NCI-H82 treated with DMSO at 0.1 percent for 48 hours (cell line): ENCODE measurements around the gene RIMKLB.
"Not testable (repeated sequence)": the region's sequence is repeated elsewhere in the genome, so short reads cannot be mapped to it uniquely, and the experiment has no call there.

Source experiments
- DNase-seq: peaks from one replicate; lab custom pipeline; 2025; ENCODE audit not compliant: unreplicated experiment; lab: John Stamatoyannopoulos, UW

RIMKLB gene

GRCh38 chr12:8771072-8771471, 73.3 kb downstream of the RIMKLB start:
- DNase-seq = no peak

- DNase-seq = no peak
These were observed 75.7 kb downstream of the RIMKLB start for GRCh38 chr12:8773461-8773860.

DNA sequence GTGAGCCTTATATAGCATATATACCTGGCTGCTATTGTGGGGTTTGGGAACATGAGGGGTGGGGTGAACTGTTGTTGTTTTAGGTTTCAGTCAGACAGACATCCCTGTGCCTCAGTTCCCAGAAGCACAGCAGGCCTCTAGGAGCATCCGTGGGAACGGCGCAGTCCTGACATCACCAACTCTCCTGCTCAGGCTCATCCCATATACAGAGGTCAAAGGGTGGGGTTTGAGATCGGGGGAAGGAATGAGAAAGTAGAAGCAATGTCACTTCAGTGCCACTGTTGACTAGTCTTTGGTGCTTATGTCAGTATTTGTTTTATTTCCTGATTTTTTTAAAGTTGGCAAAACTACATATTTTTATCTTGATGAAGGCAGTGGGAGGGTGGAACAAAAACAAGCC, 81.5 kb downstream of the RIMKLB start:
- DNase-seq = no peak

DNA sequence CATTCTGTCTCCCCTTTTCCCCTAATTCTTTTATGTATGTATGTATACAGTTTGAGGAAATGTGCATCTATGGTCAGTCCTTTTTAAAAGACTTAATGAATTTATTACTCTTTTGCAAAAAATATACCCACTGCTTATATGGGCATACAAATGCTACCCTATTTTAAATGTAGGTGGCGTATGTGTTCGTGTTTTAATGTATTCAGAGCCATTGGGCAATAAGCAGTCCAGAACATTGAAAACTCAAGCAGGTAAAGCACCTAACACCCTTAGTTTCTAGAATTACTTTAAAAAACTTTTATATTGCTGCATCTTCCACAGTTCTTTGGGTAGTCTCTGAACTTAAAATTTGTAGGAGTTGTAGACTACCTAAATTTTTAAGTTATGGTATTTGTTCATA, 82.1 kb downstream of the RIMKLB start:
- no peak for DNase-seq

- DNase-seq = peak; percentile 12
These were observed 82.6 kb downstream of the RIMKLB start for GRCh38 chr12:8780389-8780788.

- no peak for DNase-seq
These were observed 83.8 kb downstream of the RIMKLB start for GRCh38 chr12:8781381-8782127.

- DNase-seq = no peak
These were observed 86.6 kb downstream of the RIMKLB start for GRCh38 chr12:8784290-8784888.

DNA sequence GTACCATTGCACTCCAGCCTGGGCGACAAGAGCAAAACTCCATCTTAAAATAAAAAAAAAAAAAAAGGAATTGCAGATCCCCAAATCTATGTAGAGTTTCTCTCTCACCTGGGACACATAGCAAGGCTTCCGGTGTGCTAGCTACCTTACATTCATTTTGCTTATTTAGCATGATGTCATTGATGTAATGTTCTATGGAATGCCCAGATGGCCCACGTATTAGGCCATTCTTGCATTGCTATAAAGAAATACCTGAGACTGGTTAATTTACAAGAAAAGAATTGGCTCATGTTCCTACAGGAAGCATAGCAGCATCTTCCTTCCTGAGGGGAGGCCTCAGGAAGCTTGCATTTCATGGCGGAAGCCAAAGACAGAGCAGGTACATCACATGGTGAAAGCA, 87.7 kb downstream of the RIMKLB start:
- no peak for DNase-seq

DNA sequence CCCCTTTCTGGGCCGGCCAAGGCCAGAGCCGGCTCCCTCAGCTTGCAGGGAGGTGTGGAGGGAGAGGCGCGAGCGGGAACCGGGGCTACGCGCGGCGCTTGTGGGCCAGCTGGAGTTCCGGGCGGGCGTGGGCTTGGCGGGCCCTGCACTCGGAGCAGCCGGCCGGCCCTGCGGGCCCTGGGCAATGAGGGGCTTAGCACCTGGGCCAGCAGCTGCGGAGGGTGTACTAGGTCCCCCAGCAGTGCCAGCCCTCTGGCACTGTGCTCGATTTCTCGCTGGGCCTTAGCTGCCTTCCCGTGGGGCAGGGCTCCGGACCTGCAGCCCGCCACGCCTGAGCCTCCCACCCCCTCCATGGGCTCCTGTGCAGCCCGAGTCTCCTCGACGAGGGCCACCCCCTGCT, 89.4 kb downstream of the RIMKLB start:
- not testable (repeated sequence) for DNase-seq

DNA sequence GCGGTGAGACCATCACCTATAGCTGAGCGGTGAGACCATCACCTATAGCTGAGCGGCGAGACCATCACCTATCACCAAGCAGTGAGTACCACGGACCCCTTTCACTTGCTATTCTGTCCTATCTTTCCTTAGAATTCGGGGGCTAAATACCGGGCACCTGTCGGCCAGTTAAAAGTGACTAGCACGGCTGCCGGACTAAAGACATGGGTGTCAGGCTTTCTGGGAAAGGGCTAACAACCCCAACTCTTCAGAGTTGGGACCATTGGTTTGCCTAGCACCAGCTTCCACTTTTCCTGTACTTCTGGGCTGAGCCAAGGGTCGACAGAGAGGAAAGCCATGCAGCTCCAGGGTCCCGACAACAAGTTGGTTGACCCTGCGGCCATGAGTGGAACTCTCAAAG, 90.9 kb downstream of the RIMKLB start:
- not testable (repeated sequence) for DNase-seq

DNA sequence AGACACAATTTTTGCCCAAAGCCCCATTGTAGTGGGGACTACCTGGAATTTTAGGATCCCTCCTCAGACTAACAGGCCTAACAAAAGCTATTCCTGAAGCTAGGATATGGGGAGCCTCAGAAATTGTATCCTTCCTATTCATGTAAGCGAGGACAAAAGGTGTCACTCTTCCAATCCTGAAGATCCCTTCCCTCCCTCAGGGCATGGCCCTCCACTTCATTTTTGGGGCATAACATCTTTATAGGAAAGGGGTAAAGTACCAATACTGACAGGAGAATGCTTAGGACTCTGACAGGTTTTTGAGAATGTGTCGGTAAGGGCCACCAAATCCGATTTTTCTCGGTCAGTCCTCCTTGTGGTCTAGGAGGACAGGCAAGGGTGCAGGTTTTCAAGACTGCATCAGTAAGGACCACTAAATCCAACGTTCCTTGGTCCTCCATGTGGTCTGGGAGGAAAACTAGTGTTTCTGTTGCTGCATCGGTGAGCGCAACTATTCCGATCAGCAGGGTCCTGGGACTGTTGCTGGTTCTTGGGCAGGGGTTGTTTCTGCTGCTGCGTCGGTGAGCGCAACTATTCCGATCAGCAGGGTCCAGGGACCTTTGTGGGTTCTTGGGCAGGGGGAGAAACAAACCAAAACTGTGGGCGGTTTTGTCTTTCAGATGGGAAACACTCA, 91.7 kb downstream of the RIMKLB start:
- DNase-seq = not testable (repeated sequence)

DNA sequence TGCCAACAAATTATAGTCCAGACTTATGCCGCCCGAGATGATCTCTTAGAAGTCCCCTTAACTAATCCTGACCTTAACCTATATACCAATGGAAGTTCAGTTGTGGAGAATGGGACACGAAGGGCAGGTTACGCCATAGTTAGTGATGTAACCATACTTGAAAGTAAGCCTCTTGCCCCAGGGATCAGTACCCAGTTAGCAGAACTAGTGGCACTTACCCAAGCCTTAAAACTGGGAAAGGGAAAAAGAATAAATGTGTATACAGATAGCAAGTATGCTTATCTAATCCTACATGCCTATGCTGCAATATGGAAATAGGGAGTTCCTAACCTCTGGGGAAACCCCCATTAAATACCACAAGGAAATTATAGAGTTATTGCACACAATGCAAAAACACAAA, 95.4 kb downstream of the RIMKLB start:
- DNase-seq = not testable (repeated sequence)

GRCh38 chr12:8794611-8795010, 96.8 kb downstream of the RIMKLB start:
- DNase-seq = not testable (repeated sequence)

GRCh38 chr12:8796831-8797626, 99.2 kb downstream of the RIMKLB start:
- no peak for DNase-seq

GRCh38 chr12:8801213-8801612, 103.4 kb downstream of the RIMKLB start:
- DNase-seq = not testable (repeated sequence)

DNA sequence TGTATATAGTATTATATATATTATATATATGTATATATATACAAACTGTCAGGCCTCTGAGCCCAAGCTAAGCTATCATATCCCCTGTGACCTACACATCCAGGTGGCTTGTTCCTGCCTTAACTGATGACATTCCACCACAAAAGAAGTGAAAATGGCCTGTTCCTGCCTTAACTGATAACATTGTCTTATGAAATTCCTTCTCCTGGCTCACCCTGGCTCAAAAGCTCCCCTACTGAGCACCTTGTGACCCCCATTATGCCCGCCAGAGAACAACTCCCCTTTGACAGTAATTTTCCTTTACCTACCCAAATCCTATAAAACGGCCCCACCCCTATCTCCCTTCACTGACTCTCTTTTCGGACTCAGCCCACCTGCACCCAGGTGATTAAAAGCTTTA, 107.0 kb downstream of the RIMKLB start:
- not testable (repeated sequence) for DNase-seq

GRCh38 chr12:8805487-8805886, 107.7 kb downstream of the RIMKLB start:
- not testable (repeated sequence) for DNase-seq

- DNase-seq = not testable (repeated sequence)
These were observed 109.3 kb downstream of the RIMKLB start for GRCh38 chr12:8807084-8807483.

DNA sequence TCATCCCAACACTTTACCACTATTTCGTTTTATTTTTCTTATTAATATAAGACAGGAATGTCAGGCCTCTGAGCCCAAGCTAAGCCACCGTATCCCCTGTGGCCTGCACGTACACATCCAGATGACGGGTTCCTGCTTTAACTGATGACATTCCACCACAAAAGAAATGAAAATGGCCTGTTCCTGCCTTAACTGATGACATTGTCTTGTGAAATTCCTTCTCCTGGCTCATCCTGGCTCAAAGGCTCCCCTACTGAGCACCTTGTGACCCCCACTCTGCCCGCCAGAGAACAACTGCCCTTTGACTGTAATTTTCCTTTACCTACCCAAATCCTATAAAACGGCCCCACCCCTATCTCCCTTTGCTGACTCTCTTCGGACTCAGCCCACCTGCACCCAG, 112.3 kb downstream of the RIMKLB start:
- DNase-seq = not testable (repeated sequence)

DNA sequence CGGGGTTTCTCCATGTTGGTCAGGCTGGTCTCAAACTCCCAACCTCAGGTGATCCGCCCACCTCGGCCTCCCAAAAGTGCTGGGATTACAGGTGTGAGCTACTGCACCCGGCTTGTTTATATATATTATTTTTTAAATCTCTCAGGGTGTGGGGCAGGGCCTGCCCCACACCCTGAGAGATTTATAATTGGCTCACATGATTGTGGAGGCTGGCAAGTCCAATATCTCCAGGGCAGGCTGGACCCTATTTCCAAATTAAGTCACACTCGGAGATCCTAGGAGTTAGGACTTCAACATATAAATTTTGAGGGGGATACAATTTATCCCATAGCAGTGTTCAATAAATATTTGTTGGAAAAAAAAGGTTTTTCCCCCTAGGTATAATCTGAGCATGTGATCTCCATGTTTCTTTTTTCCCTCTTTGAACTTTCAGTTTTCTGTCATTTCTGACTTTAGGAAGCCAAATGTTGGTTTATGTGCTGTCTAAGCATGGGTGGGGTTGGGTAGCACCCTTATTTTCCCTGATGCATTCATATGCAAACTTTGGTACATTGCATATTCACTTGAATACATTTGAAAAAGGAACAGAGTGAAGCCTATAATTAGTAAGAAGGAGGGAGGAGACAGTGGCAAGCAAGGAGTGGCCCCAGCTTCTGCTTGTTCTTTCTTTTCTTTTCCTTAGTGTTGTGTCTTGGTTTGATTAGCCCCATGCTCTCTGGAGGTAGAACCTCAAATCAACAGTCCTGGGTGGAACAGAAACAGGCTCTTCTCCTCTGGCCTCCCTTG, 116.0 kb downstream of the RIMKLB start:
- no peak for DNase-seq
